GM21529 (cell line): ENCODE measurements around the gene RIPOR3.
"Not testable (repeated sequence)": the region's sequence is repeated elsewhere in the genome, so short reads cannot be mapped to it uniquely, and the experiment has no call there.

Experiments
- ATAC-seq: cut with Tn5 transposase; IDR thresholded peaks from one replicate; pipeline ENCODE4 v1.9.1; 2021; ENCODE audit not compliant: unreplicated experiment

The RIPOR3 gene

DNA sequence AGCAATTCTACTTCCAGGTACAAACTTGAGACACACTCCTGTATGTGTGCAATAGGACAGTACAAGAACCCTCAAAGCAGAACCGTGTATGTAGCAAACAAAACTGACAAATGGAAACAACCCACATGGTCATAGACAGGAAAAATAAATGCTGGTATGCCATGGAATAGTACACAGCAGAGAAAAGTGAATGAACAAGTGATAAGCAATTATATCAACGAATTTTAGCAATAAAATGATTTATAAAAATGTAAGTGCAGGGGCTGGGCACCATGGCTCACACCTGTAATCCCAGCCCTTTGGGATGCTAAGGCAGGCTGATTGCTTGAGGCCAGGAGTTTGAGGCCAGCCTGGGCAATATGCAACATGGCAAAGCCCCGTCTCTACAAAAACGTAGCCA, 9.3 kb downstream of the RIPOR3 start:
- no peak for ATAC-seq

DNA sequence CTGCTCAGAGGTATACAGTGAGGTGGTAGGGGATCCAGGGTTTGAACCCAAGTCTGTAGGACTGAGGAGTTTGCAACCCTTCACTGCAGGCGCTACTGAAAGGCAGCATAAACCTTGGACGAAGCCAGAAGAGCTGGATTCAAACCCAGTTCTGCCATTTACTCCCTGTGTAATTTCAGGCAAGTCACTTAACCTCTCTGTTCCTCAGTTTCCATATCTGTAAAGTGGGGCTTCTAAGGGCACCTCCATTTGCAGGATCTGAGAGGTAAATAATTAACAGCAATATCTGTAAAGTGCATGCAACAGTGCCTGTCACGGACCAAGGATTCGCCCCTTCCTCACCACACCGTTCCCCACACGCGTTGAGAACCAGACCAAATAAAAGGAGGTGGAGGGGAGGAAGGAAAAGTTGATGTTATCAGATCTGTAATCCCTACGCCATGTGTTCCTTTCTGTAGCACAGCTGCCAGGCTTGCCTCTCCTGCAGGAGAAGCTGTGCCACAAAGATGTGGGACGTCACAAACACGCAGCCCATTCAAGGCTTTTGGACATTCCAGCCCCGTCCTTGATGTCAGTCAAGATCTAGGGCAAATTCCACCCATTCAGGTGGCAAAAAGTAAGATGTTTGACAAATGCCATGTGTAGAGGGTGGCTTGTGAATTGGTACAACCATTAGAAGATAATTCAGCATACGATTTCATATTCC, 9.8 kb downstream of the RIPOR3 start:
- no peak for ATAC-seq

DNA sequence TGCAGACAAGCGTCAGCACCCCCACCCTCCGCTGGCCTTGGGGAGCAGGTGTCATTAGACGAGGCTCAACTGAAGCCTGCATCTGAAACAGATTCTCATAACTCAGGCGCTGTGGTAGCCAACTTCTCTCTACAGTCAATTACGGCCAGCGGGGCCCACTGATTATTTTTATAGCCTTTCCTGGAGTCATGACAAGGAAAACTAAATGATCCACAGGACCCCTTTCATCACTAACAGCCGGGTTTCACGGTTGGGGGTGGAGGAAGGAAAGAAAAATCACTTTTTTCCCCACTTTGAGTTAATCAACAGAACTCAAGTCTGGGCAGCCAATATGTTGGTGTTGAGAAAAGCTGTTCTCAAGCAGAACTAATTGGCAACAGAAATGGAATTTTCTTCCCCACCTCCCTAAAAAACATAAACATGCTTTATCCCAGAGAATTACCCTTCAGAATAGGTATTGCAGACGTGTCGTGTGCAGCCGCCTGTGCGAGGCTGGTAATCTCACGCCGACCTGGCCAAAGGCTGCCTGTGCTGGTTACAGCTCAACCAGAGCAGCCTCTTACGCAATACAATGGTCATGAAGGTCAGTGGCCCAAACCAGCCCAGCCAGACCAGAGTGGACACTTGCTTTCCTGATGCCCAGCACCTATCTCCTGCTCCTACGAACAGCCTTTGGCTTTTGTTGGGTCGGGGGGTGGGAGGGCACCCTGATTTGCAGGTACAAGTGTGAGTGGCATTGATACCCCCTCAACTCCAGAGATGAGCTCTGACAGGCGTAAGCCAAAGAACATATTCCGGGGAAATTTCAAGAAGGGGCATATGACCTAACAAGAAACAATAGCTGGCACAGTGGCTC, 11.0 kb downstream of the RIPOR3 start:
- no peak for ATAC-seq

DNA sequence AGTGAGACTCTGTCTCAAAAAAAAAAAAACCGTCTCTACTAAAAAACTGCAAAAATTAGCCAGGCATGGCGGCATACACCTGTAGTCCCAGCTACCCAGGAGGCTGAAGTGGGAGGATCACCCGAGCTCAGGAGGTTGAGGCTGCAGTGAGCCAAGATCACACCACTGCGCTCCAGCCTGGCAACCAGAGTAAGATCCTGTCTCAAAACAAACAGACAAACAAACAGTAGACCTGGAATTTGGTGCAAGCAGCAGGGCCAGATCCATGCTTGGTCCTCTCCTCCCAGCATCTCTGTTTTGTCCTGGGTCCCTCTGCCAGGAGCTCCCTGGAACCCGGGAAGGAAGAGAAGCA, 11.6 kb downstream of the RIPOR3 start:
- no peak for ATAC-seq

DNA sequence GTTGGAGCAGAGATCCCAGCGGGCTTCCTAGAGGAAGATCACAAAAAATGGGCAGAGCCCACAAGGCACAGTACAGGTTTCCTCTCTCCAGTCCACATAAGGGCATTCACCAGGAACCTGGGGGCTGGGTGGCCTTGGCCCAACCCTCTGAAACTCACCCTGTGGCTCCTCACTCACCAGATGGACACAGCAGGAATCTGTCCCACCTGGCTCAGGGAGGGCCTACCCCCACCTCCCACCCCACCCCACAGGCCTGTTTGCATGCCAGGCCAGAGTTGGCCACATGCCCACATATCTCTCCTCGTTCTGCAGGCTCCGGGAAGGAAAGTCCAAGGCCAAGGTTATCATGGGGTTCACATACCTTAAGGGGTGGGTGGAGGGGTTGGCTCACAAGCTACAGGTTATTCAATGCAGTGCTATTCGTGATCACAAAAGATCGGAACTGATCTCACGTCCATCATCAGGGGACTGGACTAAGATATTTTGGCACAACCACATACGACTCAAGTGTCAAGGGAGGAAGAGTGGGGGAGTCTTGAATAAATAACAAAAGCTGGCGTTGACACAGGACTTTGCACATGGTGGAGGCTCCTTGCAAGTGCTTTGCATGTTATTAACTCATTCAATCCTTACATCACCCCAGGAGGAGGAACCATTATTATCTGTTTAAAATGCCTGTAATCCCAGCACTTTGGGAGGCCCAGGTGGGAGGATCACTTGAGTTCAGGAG, 13.0 kb downstream of the RIPOR3 start:
- ATAC-seq = no peak

DNA sequence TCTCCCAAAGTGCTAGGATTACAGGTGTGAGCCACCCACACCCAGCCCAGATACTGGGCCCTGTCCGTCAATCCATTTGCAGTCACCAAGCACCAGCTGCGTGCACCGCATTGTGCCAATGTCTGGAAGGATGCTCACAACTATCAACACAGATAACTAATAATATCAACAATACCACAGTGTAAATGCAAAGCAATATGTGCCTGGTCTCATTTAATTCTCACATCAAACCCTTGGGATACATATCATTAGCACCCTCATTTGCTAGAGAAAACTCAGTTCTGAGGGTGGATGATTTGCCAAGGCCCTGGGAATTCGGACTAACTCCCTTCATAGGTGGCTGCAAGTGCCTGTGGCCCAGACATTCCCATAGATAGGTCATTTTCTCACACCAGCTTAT, 14.5 kb downstream of the RIPOR3 start:
- no peak for ATAC-seq

DNA sequence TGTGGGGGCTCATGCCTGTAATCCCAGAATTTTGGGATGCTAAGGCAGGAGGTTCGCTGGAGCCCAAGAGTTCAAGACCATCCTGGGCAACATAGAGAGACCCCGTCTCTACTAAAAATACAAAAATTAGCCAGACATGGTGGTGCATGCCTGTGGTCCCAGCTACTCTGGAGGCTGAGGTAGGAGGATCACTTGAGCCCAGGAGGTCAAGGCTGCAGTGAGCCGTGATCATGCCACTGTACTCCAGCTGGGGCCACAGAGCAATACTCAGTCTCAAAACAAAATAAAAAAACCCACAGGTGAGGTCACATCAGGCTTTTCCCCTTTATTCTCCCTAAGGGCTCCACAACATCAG, 15.0 kb downstream of the RIPOR3 start:
- not testable (repeated sequence) for ATAC-seq

DNA sequence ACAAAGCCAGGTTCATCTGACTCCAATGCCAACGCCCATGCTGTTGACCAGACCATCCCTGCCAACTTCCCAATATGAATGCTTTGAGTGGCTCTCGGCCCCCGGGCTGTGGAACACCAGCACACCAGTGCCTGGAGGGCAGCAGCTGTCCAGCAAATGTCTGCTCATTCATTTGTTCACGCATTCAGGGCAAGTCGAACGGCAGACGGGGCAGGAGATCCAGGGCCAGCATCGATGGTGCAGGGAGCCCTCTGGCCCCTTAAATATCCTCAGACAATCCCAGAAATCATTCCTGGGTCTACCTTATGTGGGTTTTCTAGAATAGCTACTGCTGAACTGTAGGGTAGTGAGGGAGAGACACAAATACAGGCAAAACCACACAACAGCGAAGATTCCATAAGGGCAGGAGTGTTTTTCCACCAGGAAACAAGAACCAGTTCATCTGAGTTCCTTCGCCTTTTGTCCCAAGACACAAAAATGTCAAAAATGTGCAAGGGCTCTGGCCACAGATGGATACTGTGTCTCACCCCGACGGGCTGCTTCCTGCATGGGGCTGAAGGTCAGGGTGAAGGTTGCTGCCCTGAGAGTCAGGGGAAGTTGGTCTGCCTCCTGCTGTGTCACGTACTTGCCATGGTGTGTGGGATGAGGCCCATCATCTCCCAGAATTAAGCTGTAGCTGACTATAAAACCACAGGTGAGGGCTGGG, 15.5 kb downstream of the RIPOR3 start:
- no peak for ATAC-seq

DNA sequence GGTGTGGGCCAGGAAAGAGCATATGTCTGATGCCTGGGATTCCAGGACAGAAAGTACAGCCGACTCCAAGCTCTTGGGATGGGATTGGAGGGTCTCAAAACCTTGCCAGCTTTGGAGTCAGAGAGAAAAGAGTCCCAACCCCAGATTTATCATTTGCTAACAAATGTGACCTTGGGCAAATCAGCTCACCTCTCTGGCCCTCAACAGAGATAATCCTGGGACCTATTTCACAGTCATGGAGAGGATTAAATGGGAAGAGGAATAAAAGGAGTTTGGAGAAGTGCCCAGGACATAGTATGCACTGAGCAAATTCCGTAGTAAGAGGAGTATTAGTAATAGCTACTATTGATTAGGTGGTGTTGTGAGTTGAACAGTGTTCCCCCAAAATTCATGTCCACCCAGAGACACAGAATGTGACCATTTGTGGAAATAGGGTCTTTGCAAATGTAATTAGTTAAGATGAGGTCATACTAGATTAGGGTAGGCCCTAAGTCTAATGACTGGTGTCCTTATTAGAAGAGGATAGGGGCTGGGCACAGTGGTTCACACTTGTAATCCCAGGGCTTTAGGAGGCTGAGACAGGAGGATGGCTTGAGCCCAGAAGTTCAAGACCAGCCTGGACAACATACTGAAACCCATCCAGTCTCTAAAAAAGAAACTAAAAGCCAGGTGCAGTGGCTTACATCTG, 17.1 kb downstream of the RIPOR3 start:
- ATAC-seq = no peak

DNA sequence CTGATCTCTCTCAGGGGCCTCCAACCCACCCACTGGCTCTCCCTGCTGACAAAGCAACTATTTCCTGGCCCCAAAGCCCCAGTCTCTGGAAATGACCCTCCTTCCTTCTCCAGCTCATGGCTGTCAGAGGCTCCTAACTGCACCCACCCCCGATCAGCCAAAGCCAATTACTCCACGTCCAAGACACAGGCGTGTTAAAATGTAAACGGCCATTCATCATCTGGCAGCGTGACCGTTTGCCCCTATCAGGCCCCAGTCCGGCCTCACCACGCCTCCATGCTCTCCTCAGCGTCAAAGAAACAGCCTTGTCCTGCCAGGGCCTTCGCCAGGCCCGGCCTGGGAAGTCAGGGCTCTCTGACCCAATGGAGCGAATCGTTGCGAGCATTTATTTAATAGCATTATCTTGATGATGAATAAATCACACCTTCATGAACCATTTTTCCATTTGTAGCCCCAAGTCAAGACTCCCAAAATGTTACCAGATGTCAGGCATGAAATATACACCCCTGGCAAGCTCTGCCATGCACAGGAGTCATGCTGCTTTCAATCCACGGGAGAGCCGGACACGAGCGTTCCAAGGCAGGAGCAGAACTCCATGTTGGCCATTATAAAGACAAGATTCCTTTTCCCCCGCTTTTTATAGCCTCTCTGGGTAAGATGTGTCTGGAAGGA, 17.7 kb downstream of the RIPOR3 start:
- ATAC-seq = no peak

DNA sequence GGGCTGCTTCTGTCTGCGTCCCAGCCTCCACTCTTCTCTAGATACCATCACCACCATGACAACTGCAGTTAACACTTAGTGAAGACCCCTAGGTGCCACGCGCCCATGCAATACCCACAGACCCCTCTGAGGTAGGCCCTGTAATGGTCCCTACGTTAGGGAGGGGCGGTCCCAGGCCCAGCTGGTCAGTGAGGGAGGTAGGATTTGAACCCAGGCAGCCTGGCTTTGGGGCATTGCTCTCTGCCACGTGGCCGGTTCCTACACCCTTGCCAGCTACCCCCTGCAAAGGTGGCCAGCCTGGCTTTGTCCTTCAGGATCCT, 18.2 kb downstream of the RIPOR3 start:
- ATAC-seq = no peak

DNA sequence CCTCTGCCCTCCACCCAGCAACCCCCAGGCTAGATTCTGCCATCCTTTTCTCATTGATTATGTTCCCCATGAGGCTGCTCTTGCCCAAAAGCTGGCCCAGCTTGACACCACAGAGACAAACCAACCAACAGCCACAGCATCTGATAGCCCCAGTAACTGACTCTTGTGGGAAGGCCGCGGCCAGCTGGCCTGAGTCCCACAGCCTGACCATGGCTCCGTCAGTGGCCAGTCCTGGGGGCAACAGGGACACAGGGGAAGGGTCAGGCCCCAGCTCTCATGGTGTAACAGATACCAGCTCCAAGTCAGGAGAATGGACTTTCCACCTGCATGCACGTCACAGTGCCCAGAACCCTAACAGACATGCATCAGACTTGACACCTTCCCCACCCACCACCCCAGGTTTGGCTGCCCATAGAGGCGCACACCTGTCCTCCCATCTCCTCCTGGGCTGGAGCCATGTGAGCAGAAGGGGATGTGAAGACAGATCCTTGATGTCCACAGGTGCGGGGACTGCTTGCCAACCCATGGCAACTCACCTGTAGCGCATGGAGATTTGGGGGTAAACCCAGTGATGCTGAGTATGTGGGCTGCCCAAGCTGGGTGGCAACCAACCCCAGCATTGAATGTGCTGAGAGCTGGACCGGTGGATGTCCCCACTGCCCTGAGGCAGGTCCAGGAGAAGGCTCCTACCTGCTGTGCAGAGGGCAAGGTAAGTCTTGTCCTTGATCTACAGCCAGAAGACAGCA, 18.8 kb downstream of the RIPOR3 start:
- ATAC-seq = no peak

DNA sequence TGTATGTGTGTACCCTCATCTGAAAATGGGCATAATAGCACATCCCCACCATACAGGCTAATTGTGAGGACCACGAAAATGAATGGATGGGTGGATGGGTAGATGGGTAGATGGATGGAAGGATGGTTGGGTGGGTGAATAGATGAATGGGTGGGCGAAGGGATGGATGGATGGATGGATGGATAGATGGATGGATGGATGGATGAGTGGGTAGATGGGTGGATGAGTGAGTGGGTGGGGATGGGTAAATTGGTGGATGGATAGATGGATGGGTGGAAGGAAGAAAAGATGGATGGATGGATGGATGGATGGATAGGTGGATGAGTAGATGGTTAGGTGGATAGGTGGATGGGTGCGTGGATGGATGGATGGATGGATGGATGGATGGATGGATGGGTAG, 19.7 kb downstream of the RIPOR3 start:
- no peak for ATAC-seq

DNA sequence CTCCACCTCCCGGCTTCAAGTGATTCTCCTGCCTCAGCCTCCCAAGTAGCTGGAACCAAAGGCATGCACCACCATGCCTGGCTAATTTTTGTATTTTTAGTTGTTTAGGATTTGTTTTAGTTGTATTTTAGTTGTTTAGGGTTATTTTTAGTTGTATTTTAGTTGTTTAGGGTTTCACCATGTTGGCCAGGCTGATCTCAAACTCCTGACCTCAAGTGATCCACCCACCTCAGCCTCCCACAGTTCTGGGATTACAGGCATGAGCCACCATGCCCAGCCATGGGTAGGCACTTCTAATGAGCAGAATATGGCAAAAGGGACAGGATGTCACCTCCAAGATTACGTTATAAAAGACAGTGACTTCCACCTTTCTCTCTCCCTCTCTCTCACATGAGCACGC, 20.3 kb downstream of the RIPOR3 start:
- not testable (repeated sequence) for ATAC-seq

DNA sequence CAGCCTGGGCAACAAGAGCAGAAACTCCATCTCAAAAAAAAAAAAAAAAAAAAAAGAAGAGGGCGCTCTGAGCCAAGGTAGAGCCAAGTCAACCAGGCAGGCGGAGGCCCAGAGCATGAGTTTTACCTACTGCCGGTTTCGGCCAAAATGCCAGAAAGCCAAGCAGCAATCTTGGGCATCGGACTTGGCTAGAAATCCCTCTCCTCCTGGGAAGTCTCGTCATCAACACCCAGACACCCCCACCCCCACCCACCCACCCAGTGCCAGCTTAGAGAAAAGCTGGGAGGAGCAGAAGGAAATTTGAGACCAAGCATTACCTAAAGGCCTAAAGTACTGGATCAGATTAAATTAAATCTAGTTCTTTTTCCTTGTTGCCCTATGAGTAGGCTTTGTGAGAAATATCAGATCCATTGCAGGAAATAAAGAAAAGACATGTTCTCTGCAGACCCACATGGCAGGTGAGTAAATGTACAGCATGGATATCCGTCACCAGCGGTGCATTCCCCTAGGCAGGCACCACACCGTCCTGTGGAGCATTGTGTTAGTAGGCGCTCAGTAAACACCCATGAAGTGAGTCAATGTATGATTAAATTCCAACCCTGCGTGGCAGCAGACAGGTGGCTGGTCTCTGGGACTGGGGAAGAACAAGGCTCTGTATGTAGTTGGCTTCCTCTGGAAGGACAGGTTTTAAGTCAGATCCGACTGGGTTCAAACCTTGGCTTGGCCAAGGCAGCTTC, 21.0 kb downstream of the RIPOR3 start:
- no peak for ATAC-seq

DNA sequence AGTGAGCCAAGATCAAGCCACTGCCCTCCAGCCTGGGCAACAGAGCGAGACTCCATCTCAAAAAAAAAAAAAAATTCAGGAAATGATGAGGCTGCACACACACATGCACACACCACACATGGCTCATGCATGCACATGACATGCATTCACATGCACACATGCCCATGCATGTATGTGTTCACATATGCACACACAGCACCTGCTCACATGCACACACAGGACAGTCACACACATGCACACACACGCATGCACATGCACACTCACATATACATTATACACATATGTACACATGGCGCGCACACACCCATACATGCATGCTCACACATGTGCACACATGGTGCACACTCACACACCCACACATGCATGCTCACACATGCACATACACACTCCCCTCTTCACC, 22.5 kb downstream of the RIPOR3 start:
- no peak for ATAC-seq

DNA sequence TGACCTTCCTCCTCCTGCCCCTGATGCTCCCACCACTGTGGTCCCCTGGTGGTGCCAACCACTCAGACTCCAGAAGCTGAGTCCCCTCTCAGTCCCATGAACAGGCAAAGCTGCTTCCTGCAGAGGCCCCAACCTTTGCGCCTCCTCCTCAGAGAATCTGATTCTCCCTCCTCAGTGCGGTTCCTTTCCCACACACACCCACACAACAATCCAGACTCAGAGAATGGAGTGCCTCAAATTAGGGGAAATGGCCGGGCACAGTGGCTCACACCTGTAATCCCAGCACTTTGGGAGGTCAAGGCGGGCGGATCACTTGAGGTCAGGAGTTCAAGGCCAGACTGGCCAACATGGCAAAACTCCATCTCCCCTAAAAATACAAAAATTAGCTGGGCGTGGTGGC, 23.0 kb downstream of the RIPOR3 start:
- no peak for ATAC-seq

DNA sequence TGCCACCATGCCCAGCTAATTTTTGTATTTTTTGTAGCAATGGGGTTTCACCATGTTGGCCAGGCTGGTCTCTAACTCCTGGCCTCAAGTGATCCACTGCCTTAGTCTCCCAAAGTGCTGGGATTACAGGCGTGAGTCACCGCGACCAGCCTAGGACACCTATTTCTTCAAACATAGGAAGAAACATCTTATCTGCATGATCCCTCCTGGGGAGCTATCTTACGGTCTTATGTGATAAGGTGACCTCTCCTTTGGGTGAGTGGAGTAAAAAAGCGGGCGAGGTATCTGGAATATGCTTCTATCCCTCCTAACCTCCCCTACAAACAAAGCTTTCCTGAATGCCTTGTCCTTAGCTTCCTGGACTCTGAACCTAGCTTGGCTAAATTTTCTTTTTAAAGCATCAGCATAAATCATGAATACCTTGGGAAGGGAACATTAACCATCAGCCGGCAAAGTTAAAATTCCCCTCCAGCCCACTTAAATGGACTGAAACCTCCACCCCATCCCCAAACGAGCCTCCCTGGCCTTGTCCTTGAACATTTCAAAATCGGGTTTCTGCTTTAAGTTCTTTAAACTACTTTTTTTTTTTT, 24.5 kb downstream of the RIPOR3 start:
- no peak for ATAC-seq

DNA sequence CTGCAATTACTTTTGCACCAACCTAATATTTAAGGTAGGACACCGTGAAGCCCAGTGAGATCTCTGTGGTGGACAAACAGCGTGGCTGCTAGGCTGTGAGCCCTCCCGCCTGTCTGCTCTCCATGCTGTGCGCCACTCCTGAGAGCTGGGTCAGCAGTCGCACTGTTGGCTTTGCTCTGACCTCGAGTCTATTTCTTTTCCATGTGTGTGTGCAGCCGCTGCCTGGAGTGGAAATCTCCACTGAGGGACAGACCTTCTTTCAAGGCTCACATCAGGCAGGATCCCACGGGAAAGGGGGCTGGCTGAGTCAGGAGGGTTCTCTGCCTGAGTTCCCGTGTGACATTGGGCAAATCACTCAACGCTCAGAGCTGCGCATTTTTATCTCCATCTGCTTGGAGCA, 27.1 kb downstream of the RIPOR3 start:
- ATAC-seq = no peak
